Smooth muscle cell of bladder (primary cell): ENCODE measurements around the gene KIF21A. TPM values are rescaled to one million over a fixed set of nuclear protein-coding genes. Genes with fewer than 3 reads are reported as not detected.

Source experiments
- total RNA-seq: library from RNA; depleted of rRNA; stranded (reverse); fragments of >200 nt; gene quantifications from 2 replicates; pipeline ENCODE4 v1.2.3, GENCODE V29; 2014

The KIF21A gene
- total RNA-seq, result 3.6 and 7.7 TPM in 2 replicates

GRCh38 chr12:39443081-39443928 lies at the start of gene KIF21A:
Gene KIF21A, minus strand, starts transcription at chr12:39443120. Its CDS starts 150 bp downstream, at chr12:39442970.

Other genes starting within 250 kb of the KIF21A start
- gene ABCD2, start 176.7 kb upstream of the KIF21A start, total RNA-seq, result under 0.01 and 0.09 TPM in 2 replicates